Fibroblast of skin of back (primary cell): ENCODE data around the gene BNIP5.
A peak's percentile ranks its signal among the peaks of the same experiment; 100 is the strongest.

Experiments
- DNase-seq: peaks from one replicate; pipeline ENCODE4 v3.0.0-alpha.2; 2013

The BNIP5 gene

GRCh38 chr6:36322591-36322990, 14.1 kb downstream of the BNIP5 start:
- DNase-seq: no peak

GRCh38 chr6:36320475-36320874, 16.2 kb downstream of the BNIP5 start:
- DNase-seq: no peak

- DNase-seq: no peak
Measured at GRCh38 chr6:36319821-36320220, 16.9 kb downstream of the BNIP5 start.

- DNase-seq: no peak
Measured at GRCh38 chr6:36319436-36319762, 17.3 kb downstream of the BNIP5 start.

GRCh38 chr6:36318690-36319435, 17.8 kb downstream of the BNIP5 start:
- DNase-seq: no peak

- DNase-seq: no peak
Measured at GRCh38 chr6:36317623-36318022, 19.1 kb downstream of the BNIP5 start.

- no peak for DNase-seq
Measured at GRCh38 chr6:36315921-36316320, 20.8 kb downstream of the BNIP5 start.

GRCh38 chr6:36314221-36315014, 22.3 kb downstream of the BNIP5 start:
- DNase-seq: no peak

GRCh38 chr6:36313649-36313936, 23.1 kb downstream of the BNIP5 start:
- no peak for DNase-seq

GRCh38 chr6:36312854-36313648, 23.6 kb downstream of the BNIP5 start:
- no peak for DNase-seq

GRCh38 chr6:36309900-36310299, 26.8 kb downstream of the BNIP5 start:
- no peak for DNase-seq

GRCh38 chr6:36309203-36309602, 27.5 kb downstream of the BNIP5 start:
- DNase-seq: no peak

- DNase-seq: no peak
Measured at GRCh38 chr6:36308514-36308913, 28.2 kb downstream of the BNIP5 start.

- DNase-seq: no peak
Measured at GRCh38 chr6:36306375-36306774, 30.3 kb downstream of the BNIP5 start.

- no peak for DNase-seq
Measured at GRCh38 chr6:36305885-36306284, 30.8 kb downstream of the BNIP5 start.

- DNase-seq: peak; percentile 85
Measured at GRCh38 chr6:36302227-36302976, 34.3 kb downstream of the BNIP5 start.

- no peak for DNase-seq
Measured at GRCh38 chr6:36301781-36302180, 34.9 kb downstream of the BNIP5 start.

- DNase-seq: no peak
Measured at GRCh38 chr6:36301085-36301658, 35.5 kb downstream of the BNIP5 start.

- DNase-seq: no peak
Measured at GRCh38 chr6:36298027-36298426, 38.7 kb downstream of the BNIP5 start.

- DNase-seq: no peak
Measured at GRCh38 chr6:36297511-36297910, 39.2 kb downstream of the BNIP5 start.

- no peak for DNase-seq
Measured at GRCh38 chr6:36297051-36297450, 39.6 kb downstream of the BNIP5 start.

GRCh38 chr6:36296240-36296639, 40.4 kb downstream of the BNIP5 start:
- DNase-seq: no peak

GRCh38 chr6:36292170-36292569, 44.5 kb downstream of the BNIP5 start:
- DNase-seq: no peak
